ENCODE results near the gene DISP3.

The DISP3 gene

GRCh38 chr1:11478571-11479374 is at the start of gene DISP3:
Gene DISP3, plus strand, starts transcription at chr1:11479155. Its CDS starts 21,838 bp downstream, at chr1:11500993.
- peak; percentile 96 for DNase-seq (ENCODE audit: low spot score)

- no peak for DNase-seq (ENCODE audit: low spot score)
Measured at GRCh38 chr1:11429226-11429625, 49.7 kb upstream of the DISP3 start.

DNA sequence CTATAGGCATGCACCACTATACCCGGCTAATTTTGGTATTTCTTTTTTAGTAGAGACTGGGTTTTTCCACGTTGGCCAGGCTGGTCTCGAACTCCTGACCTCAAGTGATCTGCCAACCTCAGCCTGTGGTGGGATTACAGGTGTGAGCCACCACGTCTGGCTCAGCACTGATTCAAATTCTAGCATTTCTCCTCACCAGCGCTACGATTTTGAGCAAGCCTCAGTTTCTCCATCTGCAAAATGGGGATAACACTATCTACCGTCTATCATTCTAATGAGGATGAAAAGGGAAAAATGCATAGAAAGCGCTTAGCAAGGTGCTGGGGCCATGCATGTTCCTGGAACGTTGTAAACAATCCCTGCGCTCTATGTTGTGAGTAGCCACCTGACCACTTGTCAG is 49.0 kb upstream of the DISP3 start:
- no peak for DNase-seq (ENCODE audit: low spot score)

GRCh38 chr1:11431941-11432507 is 46.9 kb upstream of the DISP3 start:
- DNase-seq (ENCODE audit: low spot score) = no peak

- no peak for DNase-seq (ENCODE audit: low spot score)
Measured at GRCh38 chr1:11432526-11432925, 46.4 kb upstream of the DISP3 start.

DNA sequence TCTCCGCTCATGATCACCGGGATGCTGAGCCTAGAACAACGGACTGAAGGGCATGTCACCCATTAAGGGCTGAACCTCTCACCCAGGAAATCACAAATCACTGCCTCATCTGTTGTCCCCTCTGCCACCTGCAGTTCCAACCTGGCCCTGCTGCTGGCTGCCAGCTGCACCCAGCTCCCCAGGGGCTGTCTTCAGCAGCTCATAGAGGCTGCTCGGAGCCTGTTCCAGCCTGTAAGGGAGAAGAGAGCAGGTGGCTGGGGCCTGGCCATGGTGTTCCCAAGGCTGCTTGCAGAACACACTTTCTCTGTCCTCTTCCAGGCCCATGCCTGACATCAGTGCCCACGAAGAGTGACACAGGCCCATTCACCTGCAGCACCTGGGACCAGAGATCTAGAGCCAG is 44.5 kb upstream of the DISP3 start:
- no peak for DNase-seq (ENCODE audit: low spot score)

GRCh38 chr1:11434926-11435325 is 44.0 kb upstream of the DISP3 start:
- DNase-seq (ENCODE audit: low spot score) = no peak

DNA sequence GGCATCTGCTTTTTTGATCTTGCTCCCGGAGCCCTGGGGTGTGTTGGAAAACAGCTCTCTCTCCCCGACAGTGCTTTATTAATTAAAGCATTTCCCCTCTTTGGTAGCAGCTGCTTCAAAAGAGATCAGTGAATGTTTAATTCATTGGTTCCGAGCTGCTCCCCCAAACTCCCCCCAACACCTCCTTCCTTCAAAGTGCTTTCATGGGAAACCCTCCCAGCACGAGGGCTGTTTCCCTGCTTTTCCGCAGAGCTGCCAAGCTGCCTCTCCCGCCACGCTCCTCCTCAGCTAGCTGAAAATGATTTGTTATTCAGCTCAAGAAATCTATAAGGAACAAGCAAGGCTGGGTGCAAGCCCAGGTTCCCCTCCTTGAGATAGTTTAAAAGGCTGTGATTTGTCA is 40.0 kb upstream of the DISP3 start:
- no peak for DNase-seq (ENCODE audit: low spot score)

DNA sequence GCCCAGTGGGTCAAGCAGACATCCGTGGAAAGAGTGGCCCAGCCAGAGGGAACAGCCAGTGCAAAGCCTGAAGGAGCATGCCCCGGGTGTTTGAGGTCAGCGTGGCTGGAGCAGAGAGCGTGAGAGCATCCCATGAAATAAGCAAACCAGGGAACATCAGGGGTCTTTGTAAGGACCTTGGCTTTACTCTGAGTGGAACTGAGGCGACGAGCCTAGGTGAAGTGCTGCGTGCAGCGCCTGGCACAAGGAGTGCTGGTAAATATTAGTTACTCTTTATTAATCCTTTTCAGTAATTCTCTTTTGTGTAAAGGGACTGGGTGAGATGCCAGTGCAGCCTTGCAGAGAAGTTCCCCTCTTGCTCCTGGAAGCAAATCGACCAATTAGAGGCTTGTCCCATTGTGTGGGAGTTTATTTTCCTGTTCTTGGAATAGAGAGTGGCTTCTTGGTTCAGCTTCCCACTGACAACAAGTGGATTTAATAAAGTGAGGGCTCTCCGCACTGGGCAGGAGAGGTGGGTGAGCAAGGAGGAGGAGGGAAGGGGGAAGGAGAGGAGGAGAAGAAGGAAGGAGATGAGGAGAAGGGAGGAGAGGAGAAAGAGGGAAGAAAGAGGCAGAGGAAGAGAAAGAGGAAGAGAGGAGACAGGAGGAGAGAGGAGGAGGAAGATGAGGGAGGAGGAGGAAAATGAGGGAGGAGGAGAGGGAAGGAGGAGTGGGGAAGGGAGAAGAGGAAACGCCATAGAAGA is 37.6 kb upstream of the DISP3 start:
- DNase-seq (ENCODE audit: low spot score) = no peak

- DNase-seq (ENCODE audit: low spot score) = no peak
Measured at GRCh38 chr1:11443043-11443442, 35.9 kb upstream of the DISP3 start.

GRCh38 chr1:11443961-11444658 is 34.8 kb upstream of the DISP3 start:
- DNase-seq (ENCODE audit: low spot score) = no peak

GRCh38 chr1:11444907-11445306 is 34.0 kb upstream of the DISP3 start:
- DNase-seq (ENCODE audit: low spot score) = no peak

GRCh38 chr1:11447903-11448302 is 31.1 kb upstream of the DISP3 start:
- no peak for DNase-seq (ENCODE audit: low spot score)

GRCh38 chr1:11448373-11449099 is 30.4 kb upstream of the DISP3 start:
- DNase-seq (ENCODE audit: low spot score) = no peak

GRCh38 chr1:11449100-11449403 is 29.9 kb upstream of the DISP3 start:
- no peak for DNase-seq (ENCODE audit: low spot score)

DNA sequence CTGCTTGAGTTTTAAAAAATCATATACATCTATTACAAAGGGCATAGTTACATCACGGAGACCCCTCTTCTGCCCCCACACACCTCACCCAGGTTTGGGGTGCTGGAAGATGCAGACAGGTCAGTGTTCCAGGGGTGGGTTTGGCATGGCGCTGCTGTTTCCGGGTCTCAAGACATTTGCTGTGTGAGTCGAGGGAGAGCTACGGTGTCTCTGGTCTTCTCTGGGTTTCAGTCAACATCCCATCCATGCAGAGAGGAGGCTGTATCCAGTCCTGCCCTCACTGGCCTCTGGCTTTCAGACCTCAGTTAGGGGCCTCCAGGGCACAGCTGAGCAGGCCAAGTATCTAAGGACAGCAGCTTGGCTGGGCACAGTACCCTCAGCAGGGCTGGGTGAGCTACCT is 28.6 kb upstream of the DISP3 start:
- DNase-seq (ENCODE audit: low spot score) = no peak

DNA sequence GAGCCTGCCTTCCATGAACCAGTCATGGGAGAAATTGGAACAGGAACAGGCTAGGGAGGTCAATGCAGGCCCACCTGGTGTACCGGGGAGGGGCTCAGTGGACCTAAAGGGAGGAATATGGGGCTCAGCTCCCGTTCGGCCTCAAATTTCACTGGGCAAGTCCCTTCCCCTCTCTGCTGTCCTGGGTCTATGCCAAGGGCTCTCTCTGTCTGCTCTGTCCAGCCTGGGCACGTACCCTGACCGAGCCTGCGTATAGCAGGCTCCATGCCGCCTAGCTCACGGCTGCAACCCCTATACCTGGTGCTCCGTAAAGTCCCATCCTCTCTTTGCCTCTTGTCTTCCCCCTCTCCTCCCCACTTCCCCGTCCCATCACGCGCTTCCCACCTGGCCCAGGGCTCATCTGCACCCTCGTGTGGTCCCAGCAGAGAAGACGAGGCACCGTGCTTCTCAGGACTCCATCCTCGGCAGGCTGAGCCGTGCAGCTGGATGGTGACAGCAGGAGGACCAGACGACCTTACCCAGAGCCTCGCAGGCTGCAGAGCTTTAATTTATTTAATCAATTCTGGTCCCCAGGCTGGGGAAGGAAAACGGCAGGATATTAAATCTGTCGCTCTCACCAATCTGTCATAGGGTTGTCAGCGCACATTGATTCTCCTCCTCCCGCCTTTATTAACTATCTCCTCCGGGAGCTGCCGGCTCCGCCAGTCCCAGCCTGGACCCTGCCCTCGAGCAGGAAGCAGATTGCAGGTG is 25.0 kb upstream of the DISP3 start:
- no peak for DNase-seq (ENCODE audit: low spot score)

GRCh38 chr1:11455967-11456570 is 22.9 kb upstream of the DISP3 start:
- no peak for DNase-seq (ENCODE audit: low spot score)

GRCh38 chr1:11456965-11457364 is 22.0 kb upstream of the DISP3 start:
- DNase-seq (ENCODE audit: low spot score) = no peak

DNA sequence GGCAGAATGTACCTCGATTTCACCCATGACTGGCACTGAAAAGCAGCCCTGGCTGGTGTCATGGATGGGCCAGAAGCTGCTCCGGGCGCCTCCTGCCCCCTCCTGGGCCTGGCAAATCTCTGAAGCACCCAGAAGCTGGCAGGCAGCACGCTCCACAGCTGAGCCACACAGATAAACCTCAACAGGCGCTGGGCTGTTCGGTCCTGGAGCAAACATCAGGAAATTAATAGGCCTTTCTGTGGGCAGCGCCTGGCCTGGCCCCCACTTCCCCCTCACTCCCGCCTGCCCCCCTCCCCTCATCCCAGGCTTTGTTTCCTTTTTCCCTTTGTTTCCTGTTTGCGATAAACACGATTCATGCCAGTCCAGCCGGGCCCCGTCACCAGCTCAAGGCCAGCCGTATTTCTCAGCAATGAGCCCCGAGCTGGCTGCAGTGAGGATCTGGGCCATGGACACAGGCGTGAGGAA is 20.1 kb upstream of the DISP3 start:
- no peak for DNase-seq (ENCODE audit: low spot score)
